ENCODE results near the gene PPFIBP1.

- TF ChIP-seq, protein P1, sequence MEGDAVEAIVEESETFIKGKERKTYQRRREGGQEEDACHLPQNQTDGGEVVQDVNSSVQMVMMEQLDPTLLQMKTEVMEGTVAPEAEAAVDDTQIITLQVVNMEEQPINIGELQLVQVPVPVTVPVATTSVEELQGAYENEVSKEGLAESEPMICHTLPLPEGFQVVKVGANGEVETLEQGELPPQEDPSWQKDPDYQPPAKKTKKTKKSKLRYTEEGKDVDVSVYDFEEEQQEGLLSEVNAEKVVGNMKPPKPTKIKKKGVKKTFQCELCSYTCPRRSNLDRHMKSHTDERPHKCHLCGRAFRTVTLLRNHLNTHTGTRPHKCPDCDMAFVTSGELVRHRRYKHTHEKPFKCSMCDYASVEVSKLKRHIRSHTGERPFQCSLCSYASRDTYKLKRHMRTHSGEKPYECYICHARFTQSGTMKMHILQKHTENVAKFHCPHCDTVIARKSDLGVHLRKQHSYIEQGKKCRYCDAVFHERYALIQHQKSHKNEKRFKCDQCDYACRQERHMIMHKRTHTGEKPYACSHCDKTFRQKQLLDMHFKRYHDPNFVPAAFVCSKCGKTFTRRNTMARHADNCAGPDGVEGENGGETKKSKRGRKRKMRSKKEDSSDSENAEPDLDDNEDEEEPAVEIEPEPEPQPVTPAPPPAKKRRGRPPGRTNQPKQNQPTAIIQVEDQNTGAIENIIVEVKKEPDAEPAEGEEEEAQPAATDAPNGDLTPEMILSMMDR (optimal IDR thresholded peaks at IDR 0.05 in 1 of 3, IDR thresholded peaks at IDR 0.05 in 1 of 3, conservative IDR thresholded peaks at IDR 0.05 in 1 of 3; ENCODE audit: extremely low read depth in 1 of 3, insufficient read depth in 2 of 3, low read length in 3 of 3) = no peak
- no peak for TF ChIP-seq EZH2 (IDR thresholded peaks at IDR 0.05; ENCODE audit: low read length)
Observed at GRCh38 chr12:27527512-27527911, 3.5 kb downstream of the PPFIBP1 start.
